GM10248 (cell line): ENCODE results near the gene PDLIM1.
"Not testable (repeated sequence)": the region's sequence is repeated elsewhere in the genome, so short reads cannot be mapped to it uniquely, and the experiment has no call there.

Experiments used
- CTCF ChIA-PET: fragments of 300-600 bp; sonication (Branson Sonifier 250); formaldehyde crosslinking; extraction: SDS; loops from one replicate; lab custom pipeline; 2021; ENCODE audit warnings: antibody characterized with exemption; lab: Yijun Ruan, JAX
- POLR2A ChIA-PET: fragments of 350-650 bp; sonication (Branson Sonifier 250); formaldehyde crosslinking; extraction: SDS; loops from one replicate; lab custom pipeline; 2020; ENCODE audit warnings: antibody characterized with exemption; lab: Yijun Ruan, JAX
- DNase-seq: peaks from one replicate; pipeline ENCODE4 v3.0.0; 2012; ENCODE audit errors: extremely low spot score
- CTCF ChIP-seq: IDR thresholded peaks from 2 replicates; pipeline ENCODE4 v1.5.1; 2012; ENCODE audit warnings: mild to moderate bottlenecking, low read depth; ENCODE audit errors: extremely low read depth, missing control alignments, control extremely low read depth

Gene PDLIM1

GRCh38 chr10:95237376-95238170, 53.2 kb downstream of the PDLIM1 start:
- CTCF ChIA-PET = interaction anchor here (0.8 to 7.7 kb wide), 9 partner anchors 9 to 128 kb away, joined by 3 to 61 read pairs (median 4); no protein-coding TSS in a partner anchor
- DNase-seq = no peak
- TF ChIP-seq CTCF = no peak
- POLR2A ChIA-PET = interaction anchor here (0.6 kb wide), 1 partner anchor 31 kb away, joined by 3 read pairs; no protein-coding TSS in a partner anchor

GRCh38 chr10:95236068-95236903, 54.5 kb downstream of the PDLIM1 start:
- ChIA-PET CTCF (interaction anchor here (0.8 to 7.7 kb wide), 7 partner anchors 7 to 129 kb away, joined by 3 to 61 read pairs (median 4); no protein-coding TSS in a partner anchor), POLR2A (interaction anchor here (0.6 kb wide), 1 partner anchor 32 kb away, joined by 3 read pairs; no protein-coding TSS in a partner anchor)
- no peak for TF ChIP-seq CTCF
- DNase-seq = peak; percentile 51

GRCh38 chr10:95235676-95236067, 55.1 kb downstream of the PDLIM1 start:
- ChIA-PET CTCF (interaction anchor here (1.2 to 7.7 kb wide), 4 partner anchors 8 to 128 kb away, joined by 5 to 61 read pairs (median 16); no protein-coding TSS in a partner anchor), POLR2A (no interaction called here)
- no peak for TF ChIP-seq CTCF
- DNase-seq = no peak

GRCh38 chr10:95234951-95235350, 55.9 kb downstream of the PDLIM1 start:
- ChIA-PET CTCF (interaction anchor here (1.2 to 7.7 kb wide), 5 partner anchors 9 to 128 kb away, joined by 3 to 61 read pairs (median 5); no protein-coding TSS in a partner anchor), POLR2A (no interaction called here)
- DNase-seq = no peak
- TF ChIP-seq CTCF = no peak

- ChIA-PET POLR2A (interaction anchor here (0.6 kb wide), 1 partner anchor 40 kb away, joined by 3 read pairs; no protein-coding TSS in a partner anchor), CTCF (interaction anchor here (1.0 to 7.7 kb wide), 5 partner anchors 10 to 70 kb away, joined by 3 to 61 read pairs (median 6); no protein-coding TSS in a partner anchor)
- no peak for TF ChIP-seq CTCF
- DNase-seq = no peak
These were observed 57.3 kb downstream of the PDLIM1 start for GRCh38 chr10:95233377-95234034.

DNA sequence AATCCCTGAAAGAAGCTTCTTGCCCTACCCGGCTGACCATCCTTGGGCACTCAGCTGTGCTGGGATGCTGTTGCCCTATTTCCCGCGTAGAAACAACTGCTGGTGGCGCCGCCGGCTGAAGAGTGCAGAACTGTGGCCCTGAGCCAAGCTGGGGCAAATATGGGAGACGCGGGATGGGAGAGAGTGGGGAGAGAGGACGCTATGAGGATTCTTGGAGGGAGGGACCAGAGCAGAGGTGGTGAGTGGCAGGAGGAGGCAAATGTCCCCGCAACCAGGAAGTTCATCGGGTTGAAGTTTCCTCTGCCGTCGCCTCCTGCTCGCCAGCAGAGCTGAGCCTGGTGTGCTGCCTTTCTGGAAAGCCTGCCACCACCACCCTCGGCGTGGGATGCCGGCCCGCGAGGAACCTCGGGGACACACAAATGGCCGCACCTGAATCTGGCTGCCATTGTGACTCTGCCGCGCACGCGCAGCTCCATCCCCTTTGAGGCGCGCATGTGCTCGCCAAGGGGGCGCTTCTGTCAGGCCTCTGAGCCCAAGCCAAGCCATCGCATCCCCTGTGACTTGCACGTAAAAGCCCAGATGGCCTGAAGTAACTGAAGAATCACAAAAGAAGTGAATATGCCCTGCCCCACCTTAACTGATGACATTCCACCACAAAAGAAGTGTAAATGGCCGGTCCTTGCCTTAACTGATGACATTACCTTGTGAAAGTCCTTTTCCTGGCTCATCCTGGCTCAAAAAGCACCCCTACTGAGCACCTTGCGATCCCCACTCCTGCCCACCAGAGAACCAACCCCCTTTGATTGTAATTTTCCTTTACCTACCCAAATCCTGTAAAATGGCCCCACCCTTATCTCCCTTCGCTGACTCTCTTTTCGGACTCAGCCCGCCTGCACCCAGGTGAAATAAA, 59.9 kb downstream of the PDLIM1 start:
- peak; percentile 71 for DNase-seq
- CTCF ChIA-PET = interaction anchor here (1.0 to 2.5 kb wide), 3 partner anchors 13 to 44 kb away, joined by 3 to 14 read pairs (median 5); no protein-coding TSS in a partner anchor
- POLR2A ChIA-PET = not testable (repeated sequence)
